Loucy (cell line): Measurements from ENCODE around the gene MAP7.

Experiments
- H2AFZ ChIP-seq: fragments of 200-600 bp; sonication (generic); 2 replicates; pipeline ENCODE4 v1.6.0; 2016; ENCODE audit warnings: antibody characterized with exemption, mild to moderate bottlenecking, low read length, moderate library complexity
- H3F3A ChIP-seq: fragments of 200-600 bp; 2 replicates; pipeline ENCODE4 v1.6.0; 2016; ENCODE audit warnings: antibody characterized with exemption, low read depth, mild to moderate bottlenecking
- H3K27me3 ChIP-seq: fragments of 200-600 bp; sonication (generic); 2 replicates; pipeline ENCODE4 v1.6.1; 2014; ENCODE audit warnings: low read length, mild to moderate bottlenecking; ENCODE audit not compliant: insufficient read depth, poor library complexity, severe bottlenecking
- H3K36me3 ChIP-seq: fragments of 200-600 bp; sonication (generic); 2 replicates; pipeline ENCODE4 v1.6.1; 2016; ENCODE audit warnings: low read length; ENCODE audit not compliant: insufficient read depth
- H3K4me1 ChIP-seq: fragments of 200-600 bp; sonication (generic); 2 replicates; pipeline ENCODE4 v1.5.1; 2014; ENCODE audit warnings: low read length, mild to moderate bottlenecking; ENCODE audit not compliant: insufficient read depth, poor library complexity, severe bottlenecking
- H3K4me2 ChIP-seq: fragments of 200-600 bp; sonication (generic); 2 replicates; pipeline ENCODE4 v1.6.0; 2014; ENCODE audit warnings: antibody characterized with exemption, low read length, low read depth, mild to moderate bottlenecking; ENCODE audit not compliant: poor library complexity, severe bottlenecking
- H3K4me3 ChIP-seq: fragments of 200-600 bp; sonication (generic); 2 replicates; pipeline ENCODE4 v1.5.1; 2014; ENCODE audit warnings: low read length, mild to moderate bottlenecking, mixed read lengths; ENCODE audit not compliant: poor library complexity, severe bottlenecking
- H3K79me2 ChIP-seq: fragments of 200-600 bp; sonication (generic); 2 replicates; pipeline ENCODE4 v1.6.1; 2014; ENCODE audit warnings: low read length; ENCODE audit not compliant: insufficient read depth
- H3K9ac ChIP-seq: fragments of 200-600 bp; sonication (generic); 2 replicates; pipeline ENCODE4 v1.6.0; 2014; ENCODE audit warnings: mild to moderate bottlenecking, low read depth, low read length, moderate library complexity; ENCODE audit not compliant: poor library complexity, severe bottlenecking
- H3K9me2 ChIP-seq: fragments of 200-600 bp; sonication (generic); replicated peaks from 2 replicates; pipeline ENCODE4 v1.6.1; 2016; ENCODE audit warnings: low read depth, low read length, mixed read lengths
- H3K9me3 ChIP-seq: fragments of 200-600 bp; sonication (generic); 2 replicates; pipeline ENCODE4 v1.6.1; 2014; ENCODE audit warnings: mild to moderate bottlenecking, antibody characterized with exemption, low read length, low read depth; ENCODE audit not compliant: insufficient read depth
- H4K20me1 ChIP-seq: fragments of 200-600 bp; sonication (generic); 2 replicates; pipeline ENCODE4 v1.6.0; 2014; ENCODE audit warnings: antibody characterized with exemption, low read length, mild to moderate bottlenecking; ENCODE audit not compliant: insufficient read depth, poor library complexity, severe bottlenecking
- EZH2phosphoT487 ChIP-seq: fragments of 200-600 bp; IDR thresholded peaks from 2 replicates; pipeline ENCODE4 v1.6.1; 2018; ENCODE audit warnings: antibody characterized with exemption, mild to moderate bottlenecking, moderate library complexity, borderline replicate concordance
- TF ChIP-seq, protein P1 (sequence below): fragments of 200-600 bp; sonication (generic); conservative IDR thresholded peaks from 2 replicates; pipeline ENCODE4 v1.5.1; 2014; ENCODE audit warnings: mild to moderate bottlenecking, antibody characterized with exemption, low read length

Gene MAP7

GRCh38 chr6:136326038-136326553, 224.1 kb downstream of the MAP7 start:
- no peak overlapping the region for H3K9ac ChIP-seq
- H3F3A ChIP-seq = no peaks in the 10 kb centered on the region
- no peak overlapping the region for H3K4me2 ChIP-seq

GRCh38 chr6:136324686-136325380, 225.4 kb downstream of the MAP7 start:
- no peak overlapping the region for H3K9ac ChIP-seq
- H4K20me1 ChIP-seq = no peaks in the 10 kb centered on the region
- TF ChIP-seq EZH2phosphoT487 = no peak
- TF ChIP-seq, protein P1, sequence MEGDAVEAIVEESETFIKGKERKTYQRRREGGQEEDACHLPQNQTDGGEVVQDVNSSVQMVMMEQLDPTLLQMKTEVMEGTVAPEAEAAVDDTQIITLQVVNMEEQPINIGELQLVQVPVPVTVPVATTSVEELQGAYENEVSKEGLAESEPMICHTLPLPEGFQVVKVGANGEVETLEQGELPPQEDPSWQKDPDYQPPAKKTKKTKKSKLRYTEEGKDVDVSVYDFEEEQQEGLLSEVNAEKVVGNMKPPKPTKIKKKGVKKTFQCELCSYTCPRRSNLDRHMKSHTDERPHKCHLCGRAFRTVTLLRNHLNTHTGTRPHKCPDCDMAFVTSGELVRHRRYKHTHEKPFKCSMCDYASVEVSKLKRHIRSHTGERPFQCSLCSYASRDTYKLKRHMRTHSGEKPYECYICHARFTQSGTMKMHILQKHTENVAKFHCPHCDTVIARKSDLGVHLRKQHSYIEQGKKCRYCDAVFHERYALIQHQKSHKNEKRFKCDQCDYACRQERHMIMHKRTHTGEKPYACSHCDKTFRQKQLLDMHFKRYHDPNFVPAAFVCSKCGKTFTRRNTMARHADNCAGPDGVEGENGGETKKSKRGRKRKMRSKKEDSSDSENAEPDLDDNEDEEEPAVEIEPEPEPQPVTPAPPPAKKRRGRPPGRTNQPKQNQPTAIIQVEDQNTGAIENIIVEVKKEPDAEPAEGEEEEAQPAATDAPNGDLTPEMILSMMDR = no peak
- H3K4me1 ChIP-seq = no peaks in the 10 kb centered on the region
- H2AFZ ChIP-seq = no peak overlapping the region
- no peak overlapping the region for H3K4me2 ChIP-seq
- no peaks in the 10 kb centered on the region for H3F3A ChIP-seq
- no peaks in the 10 kb centered on the region for H3K36me3 ChIP-seq
- H3K9me2 ChIP-seq = no peaks in the 10 kb centered on the region
- H3K4me3 ChIP-seq = no peak overlapping the region
- no peaks in the 10 kb centered on the region for H3K79me2 ChIP-seq
- no peaks in the 10 kb centered on the region for H3K27me3 ChIP-seq
- no peaks in the 10 kb centered on the region for H3K9me3 ChIP-seq

More at GRCh38 chr6:136326038-136326553, 224.1 kb downstream of the MAP7 start:
- Histone ChIP-seq H3K27me3 (no peaks in the 10 kb centered on the region), H3K4me1 (no peaks in the 10 kb centered on the region), H3K9me3 (no peaks in the 10 kb centered on the region), H3K36me3 (no peaks in the 10 kb centered on the region), H2AFZ (no peak overlapping the region), H3K79me2 (no peaks in the 10 kb centered on the region), H3K4me3 (no peak overlapping the region), H3K9me2 (no peaks in the 10 kb centered on the region), H4K20me1 (no peaks in the 10 kb centered on the region)
- TF ChIP-seq EZH2phosphoT487 = no peak
- TF ChIP-seq, protein P1 = no peak

DNA sequence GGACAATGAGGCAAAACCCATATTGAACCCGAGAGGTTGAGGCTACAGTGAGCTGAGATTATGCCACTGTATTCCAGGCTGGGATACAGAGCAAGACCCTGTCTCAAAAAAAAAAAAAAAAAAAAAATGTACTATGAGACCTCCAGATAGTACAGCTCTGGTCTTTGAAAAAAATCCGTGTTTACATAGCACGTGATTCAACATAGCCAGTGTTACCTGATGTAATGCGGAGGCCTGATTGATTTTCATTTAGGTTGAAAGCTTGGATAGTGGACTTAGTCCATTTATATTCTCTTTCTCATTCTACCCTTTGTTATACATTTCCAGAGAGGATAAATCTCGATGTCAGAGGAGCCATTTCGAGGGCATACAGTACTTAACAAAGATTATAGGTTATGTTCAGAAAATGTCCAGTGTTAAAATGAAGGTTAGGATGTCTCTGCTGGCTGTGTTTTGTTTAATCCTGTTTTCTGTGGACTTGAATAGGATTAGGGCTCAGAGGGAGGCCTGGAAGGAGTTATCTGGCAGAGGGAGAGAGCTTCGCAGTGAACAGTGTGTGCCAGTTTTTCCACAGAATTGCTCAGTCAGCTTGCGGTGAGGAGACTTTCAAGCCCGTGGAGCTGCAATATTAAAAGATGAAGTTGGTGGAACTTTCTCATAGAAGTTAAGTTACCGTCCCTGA, 226.7 kb downstream of the MAP7 start:
- Histone ChIP-seq H3K9me3 (no peaks in the 10 kb centered on the region), H3K9me2 (no peaks in the 10 kb centered on the region), H4K20me1 (no peaks in the 10 kb centered on the region), H3K9ac (no peak overlapping the region), H3K27me3 (no peaks in the 10 kb centered on the region), H3K4me1 (no peaks in the 10 kb centered on the region), H3K4me3 (no peak overlapping the region), H3K79me2 (no peaks in the 10 kb centered on the region), H3F3A (no peaks in the 10 kb centered on the region), H2AFZ (no peak overlapping the region), H3K36me3 (no peaks in the 10 kb centered on the region), H3K4me2 (no peak overlapping the region)
- no peak for TF ChIP-seq EZH2phosphoT487
- TF ChIP-seq, protein P1 = no peak
